ENCODE results near the gene RIOX2. TPM values are rescaled to one million over a fixed set of nuclear protein-coding genes. Genes with fewer than 3 reads are reported as not detected.
A peak's percentile ranks its signal among the peaks of the same experiment; 100 is the strongest.

RIOX2 gene
- total and polyA plus RNA-seq, 2 of the 13 experiments (the other 11 are each of a cell fraction or from before 2014, with no cell fraction given): 19.9 to 43.3 TPM

- peak overlapping the region in 2 of 3 experiments; percentile 6 to 33; a peak in 1 of 6 replicates for H3K4me3 ChIP-seq (replicated peaks in 1 of 3; ENCODE audit: insufficient read depth in 1 of 3, low read depth in 2 of 3, low read length in 3 of 3)
- CTCF ChIA-PET (ENCODE audit: low intra/inter-chr PET ratio, low total read pairs): interaction anchor here (1.2 kb wide), 1 partner anchor 217 kb away, joined by 5 read pairs; no protein-coding TSS in a partner anchor
- no TSS peak for BruUV-seq (replicated peaks)
- H3K27me3 ChIP-seq (ENCODE audit: control insufficient read depth in 1 of 2, insufficient read depth in 2 of 2, low read length in 2 of 2): no peaks in the 10 kb centered on the region
- POLR2A ChIA-PET: interaction anchor here (0.8 to 2.6 kb wide), 5 partner anchors 11 to 188 kb away, joined by 3 to 17 read pairs (median 3); partner anchors contain the start of gene CRYBG3
- in situ Hi-C loops (cut with HindIII; ENCODE audit: extremely low pct_ligation_motif_present, low pct_unique_long_range_greater_than_20kb) (loop anchor here (5.0 kb wide), 1 partner anchor 38 kb away; the partner anchor contains the start of gene RIOX2), intact Hi-C loops (cut with micrococcal nuclease; ENCODE audit: unreplicated experiment) (loop anchor here (1.0 to 5.0 kb wide), 4 partner anchors 16 to 188 kb away; partner anchors contain the start of genes CRYBG3 and RIOX2)
- peak; percentile 96 for DNase-seq (ENCODE audit: low spot score)
- H3K9me3 ChIP-seq (ENCODE audit: low read length): no peaks in the 10 kb centered on the region
- H3K4me2 ChIP-seq (ENCODE audit: low read depth, low read length): peak overlapping the region; percentile 65
- ATAC-seq: peak; percentile 87
- peak; percentile 93 for FAIRE-seq
- H3K9ac ChIP-seq (ENCODE audit: insufficient read depth, low read depth, low read length): peak overlapping the region; percentile 66
- H2AFZ ChIP-seq (ENCODE audit: low read length): peak overlapping the region; percentile 35
- peaks cover 69% of the 10 kb centered on the region for H3K4me1 ChIP-seq (ENCODE audit: insufficient read depth, low read length)
- H3K27ac ChIP-seq (ENCODE audit: extremely low read length, insufficient read depth, low read length): peak overlapping the region; percentile 92
- H3K79me2 ChIP-seq (ENCODE audit: insufficient read depth, low read length): no peaks in the 10 kb centered on the region
- no peaks in the 10 kb centered on the region for H3K36me3 ChIP-seq (replicated peaks in 1 of 2; ENCODE audit: control insufficient read depth in 1 of 2, insufficient read depth in 2 of 2, low read length in 2 of 2)
- no peaks in the 10 kb centered on the region for H4K20me1 ChIP-seq (ENCODE audit: insufficient read depth, low read length)
- WGBS (ENCODE audit: low lambda C conversion rate): 0% methylated on average over 6 of the region's 7 CpGs
- TF ChIP-seq ATRX (CRISPR knock-in tag; IDR thresholded peaks at IDR 0.05; ENCODE audit: borderline replicate concordance): no peak
- TF ChIP-seq KDM2A (CRISPR knock-in tag; IDR thresholded peaks at IDR 0.05; ENCODE audit: borderline replicate concordance, low read depth): peak; percentile 34; the same call in 1 of the 2 replicates
- TF ChIP-seq CBX1 (IDR thresholded peaks at IDR 0.05; ENCODE audit: low read depth): no peak
- TF ChIP-seq HIVEP1 (CRISPR knock-in tag; IDR thresholded peaks at IDR 0.05): no peak
- no peak for TF ChIP-seq PHF8 (CRISPR knock-in tag; IDR thresholded peaks at IDR 0.05)
- no peak for TF ChIP-seq EED (CRISPR knock-in tag; IDR thresholded peaks at IDR 0.05)
- no peak; the same call in 1 of the 2 replicates for TF ChIP-seq SOX13 (IDR thresholded peaks at IDR 0.05)
- TF ChIP-seq SOX13 (CRISPR knock-in tag; conservative IDR thresholded peaks at IDR 0.05 in 1 of 2, IDR thresholded peaks at IDR 0.05 in 1 of 2): peak in 1 of 2 experiments; percentile 95; a peak in 2 of 4 replicates
- TF ChIP-seq MATR3 (CRISPR knock-in tag; IDR thresholded peaks at IDR 0.05): no peak
- TF ChIP-seq NR2F6 (IDR thresholded peaks at IDR 0.05): peak; percentile 99
- TF ChIP-seq NR2F6 (CRISPR knock-in tag; IDR thresholded peaks at IDR 0.05): peak; percentile 98
- TF ChIP-seq MNT (IDR thresholded peaks at IDR 0.05): no peak
- TF ChIP-seq RFXAP (CRISPR knock-in tag; IDR thresholded peaks at IDR 0.05; ENCODE audit: borderline replicate concordance): 0 out of 2 replicates have a peak, but pooled peaks have one; percentile 21
- no peak for TF ChIP-seq ZFP91 (CRISPR knock-in tag; IDR thresholded peaks at IDR 0.05; ENCODE audit: borderline replicate concordance)
- TF ChIP-seq MAFG (CRISPR knock-in tag; IDR thresholded peaks at IDR 0.05): no peak
- TF ChIP-seq GPN1 (CRISPR knock-in tag; IDR thresholded peaks at IDR 0.05; ENCODE audit: borderline replicate concordance): no peak
- no peak for TF ChIP-seq FOXA1 (IDR thresholded peaks at IDR 0.05)
- TF ChIP-seq FOXA1 (CRISPR knock-in tag; IDR thresholded peaks at IDR 0.05): peak; percentile 93
- no peak; the same call in 1 of the 2 replicates for TF ChIP-seq E2F1 (CRISPR knock-in tag; IDR thresholded peaks at IDR 0.05)
These were observed 38.1 kb upstream of the RIOX2 start for GRCh38 chr3:98010194-98010882.

All from HepG2 (cell line).